CD4-positive, alpha-beta T cell treated with Interleukin-6 for 4 hours (primary cell): ENCODE results near the gene RNF17.
"Not testable (repeated sequence)": the region's sequence is repeated elsewhere in the genome, so short reads cannot be mapped to it uniquely, and the experiment has no call there.

Source experiments
- DNase-seq: peaks from one replicate; pipeline ENCODE4 v3.0.0-alpha.2; 2020; ENCODE audit warnings: mixed read lengths

Gene RNF17, protein sequence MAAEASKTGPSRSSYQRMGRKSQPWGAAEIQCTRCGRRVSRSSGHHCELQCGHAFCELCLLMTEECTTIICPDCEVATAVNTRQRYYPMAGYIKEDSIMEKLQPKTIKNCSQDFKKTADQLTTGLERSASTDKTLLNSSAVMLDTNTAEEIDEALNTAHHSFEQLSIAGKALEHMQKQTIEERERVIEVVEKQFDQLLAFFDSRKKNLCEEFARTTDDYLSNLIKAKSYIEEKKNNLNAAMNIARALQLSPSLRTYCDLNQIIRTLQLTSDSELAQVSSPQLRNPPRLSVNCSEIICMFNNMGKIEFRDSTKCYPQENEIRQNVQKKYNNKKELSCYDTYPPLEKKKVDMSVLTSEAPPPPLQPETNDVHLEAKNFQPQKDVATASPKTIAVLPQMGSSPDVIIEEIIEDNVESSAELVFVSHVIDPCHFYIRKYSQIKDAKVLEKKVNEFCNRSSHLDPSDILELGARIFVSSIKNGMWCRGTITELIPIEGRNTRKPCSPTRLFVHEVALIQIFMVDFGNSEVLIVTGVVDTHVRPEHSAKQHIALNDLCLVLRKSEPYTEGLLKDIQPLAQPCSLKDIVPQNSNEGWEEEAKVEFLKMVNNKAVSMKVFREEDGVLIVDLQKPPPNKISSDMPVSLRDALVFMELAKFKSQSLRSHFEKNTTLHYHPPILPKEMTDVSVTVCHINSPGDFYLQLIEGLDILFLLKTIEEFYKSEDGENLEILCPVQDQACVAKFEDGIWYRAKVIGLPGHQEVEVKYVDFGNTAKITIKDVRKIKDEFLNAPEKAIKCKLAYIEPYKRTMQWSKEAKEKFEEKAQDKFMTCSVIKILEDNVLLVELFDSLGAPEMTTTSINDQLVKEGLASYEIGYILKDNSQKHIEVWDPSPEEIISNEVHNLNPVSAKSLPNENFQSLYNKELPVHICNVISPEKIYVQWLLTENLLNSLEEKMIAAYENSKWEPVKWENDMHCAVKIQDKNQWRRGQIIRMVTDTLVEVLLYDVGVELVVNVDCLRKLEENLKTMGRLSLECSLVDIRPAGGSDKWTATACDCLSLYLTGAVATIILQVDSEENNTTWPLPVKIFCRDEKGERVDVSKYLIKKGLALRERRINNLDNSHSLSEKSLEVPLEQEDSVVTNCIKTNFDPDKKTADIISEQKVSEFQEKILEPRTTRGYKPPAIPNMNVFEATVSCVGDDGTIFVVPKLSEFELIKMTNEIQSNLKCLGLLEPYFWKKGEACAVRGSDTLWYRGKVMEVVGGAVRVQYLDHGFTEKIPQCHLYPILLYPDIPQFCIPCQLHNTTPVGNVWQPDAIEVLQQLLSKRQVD (N-terminal part only)

DNA sequence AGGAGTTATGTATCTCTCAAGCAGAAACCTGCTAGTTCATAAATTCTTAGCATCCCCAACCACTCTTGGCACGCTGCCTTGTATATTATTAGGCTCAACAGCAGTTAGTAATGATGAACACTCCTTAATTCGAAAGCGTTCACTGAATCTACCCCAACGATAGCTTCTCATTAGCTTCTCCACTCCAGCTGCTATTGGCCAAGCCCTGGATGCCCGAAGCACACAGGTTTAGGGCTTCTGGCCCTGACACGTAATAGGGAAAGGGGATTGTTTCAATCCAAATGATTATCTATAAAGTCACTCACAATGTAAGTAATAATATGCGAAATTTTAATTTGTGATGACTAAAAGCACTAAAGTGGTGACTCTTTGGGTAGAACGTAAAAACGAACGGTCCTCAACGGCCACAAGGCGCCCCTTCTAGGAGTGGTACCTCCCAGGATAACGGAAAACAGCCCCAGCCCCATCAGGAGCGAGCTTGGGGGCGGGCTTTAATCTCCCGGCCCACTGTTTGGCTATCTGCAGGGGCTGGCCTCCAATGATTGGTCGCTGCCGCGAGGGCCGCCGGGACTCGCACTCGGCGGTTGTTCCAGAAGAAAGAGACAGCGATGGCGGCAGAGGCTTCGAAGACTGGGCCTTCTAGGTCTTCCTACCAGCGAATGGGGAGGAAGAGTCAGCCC lies at the start of gene RNF17:
TSS of gene RNF17 (plus strand) at position 574 of the 680 bp plus-strand sequence. CDS start at position 609, 35 bp downstream.
- DNase-seq = no peak

DNA sequence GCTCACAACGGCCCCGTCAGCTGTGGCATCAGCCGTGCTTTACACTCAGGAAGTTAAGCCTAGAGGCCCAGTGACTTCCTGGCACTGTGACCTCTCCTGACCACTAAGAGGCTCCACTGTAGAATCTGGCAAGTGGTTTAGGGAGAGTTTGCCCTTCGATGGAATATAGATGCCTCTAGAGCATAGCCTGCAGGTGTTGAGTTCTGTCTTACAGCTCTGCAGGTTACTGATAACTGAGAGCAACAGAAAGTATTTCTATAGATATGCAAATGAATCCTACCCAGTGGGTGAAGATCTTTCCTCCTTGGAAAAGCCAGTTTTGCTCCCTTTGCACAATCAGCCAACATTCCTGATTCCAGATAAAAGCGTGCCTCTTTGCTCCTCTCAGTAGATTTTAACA lies 48.0 kb upstream of the RNF17 start:
- DNase-seq = no peak

DNA sequence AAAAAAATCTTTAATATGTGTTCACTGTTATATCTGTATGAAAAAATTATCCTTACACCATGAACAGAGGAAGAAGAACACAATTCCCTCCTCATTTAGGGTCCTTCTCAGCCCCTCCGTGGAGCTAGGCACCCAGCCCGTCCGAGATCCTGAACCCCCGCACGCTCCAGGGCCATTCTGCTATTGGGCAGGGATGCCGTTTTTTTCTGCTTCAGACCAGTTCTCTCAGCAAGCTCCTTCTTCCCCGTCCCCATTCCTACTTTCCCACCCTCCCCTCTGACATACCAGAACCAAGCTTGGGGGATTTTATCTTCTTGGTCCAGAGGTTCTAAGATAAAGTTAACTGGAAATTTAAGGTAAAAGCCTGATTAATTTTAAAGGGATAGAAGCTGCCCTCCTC lies 47.5 kb upstream of the RNF17 start:
- DNase-seq = no peak

DNA sequence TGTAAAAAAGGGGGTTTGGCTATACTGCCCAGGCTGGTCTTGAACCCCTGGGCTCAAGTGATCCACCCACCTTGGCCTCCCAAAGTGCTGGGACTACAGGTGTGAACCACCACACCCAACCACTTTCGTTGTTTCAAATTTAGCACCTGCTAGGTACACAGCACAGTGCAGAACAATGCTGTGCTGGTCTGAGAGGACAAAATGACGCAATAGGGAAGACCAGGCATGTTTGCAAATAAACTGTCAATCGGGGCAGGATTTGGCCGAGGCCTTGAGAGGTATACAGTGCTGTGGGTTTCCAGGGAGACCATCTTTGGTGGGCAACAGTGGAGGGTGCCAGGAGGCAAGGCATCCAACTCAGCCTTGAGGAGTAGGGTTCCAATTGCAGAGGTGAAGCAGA lies 46.8 kb upstream of the RNF17 start:
- DNase-seq = no peak

DNA sequence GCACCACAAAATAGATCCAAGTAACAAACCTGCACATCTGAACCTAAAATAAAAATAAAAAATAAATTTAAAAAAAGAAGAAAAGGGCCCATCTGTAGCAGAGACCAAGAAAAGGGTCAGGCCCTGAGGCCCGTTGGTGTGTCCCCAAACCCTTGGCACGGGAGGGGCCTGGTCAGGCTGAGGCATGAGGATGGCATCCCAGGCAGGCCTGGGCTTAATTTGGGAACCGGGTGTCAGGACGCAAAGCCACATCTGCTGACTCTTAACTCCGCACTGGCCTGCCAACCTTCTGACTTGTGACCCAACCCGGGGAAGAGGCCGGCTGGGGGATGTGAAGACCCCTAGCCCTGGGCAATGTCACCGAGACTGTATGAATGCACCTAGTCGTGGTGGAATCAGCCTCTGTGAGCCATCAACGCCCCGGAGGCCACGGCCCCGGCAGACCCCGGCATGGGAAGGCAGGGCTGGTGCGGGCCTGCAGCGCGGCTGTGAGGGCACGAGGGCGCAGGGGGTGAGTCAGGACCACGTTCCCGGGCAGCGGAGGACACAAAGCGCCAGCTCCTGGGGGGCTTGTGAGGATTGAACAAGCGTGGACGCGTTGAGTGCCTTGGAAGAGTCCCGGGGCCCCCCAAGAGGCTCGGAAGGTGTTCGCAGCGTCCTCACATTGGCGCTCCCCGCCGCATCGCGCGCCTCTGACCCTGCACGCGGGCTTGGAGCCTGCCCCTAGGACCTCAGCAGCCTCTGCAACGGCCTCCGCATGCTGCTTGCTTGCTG lies 45.6 kb upstream of the RNF17 start:
- no peak for DNase-seq

DNA sequence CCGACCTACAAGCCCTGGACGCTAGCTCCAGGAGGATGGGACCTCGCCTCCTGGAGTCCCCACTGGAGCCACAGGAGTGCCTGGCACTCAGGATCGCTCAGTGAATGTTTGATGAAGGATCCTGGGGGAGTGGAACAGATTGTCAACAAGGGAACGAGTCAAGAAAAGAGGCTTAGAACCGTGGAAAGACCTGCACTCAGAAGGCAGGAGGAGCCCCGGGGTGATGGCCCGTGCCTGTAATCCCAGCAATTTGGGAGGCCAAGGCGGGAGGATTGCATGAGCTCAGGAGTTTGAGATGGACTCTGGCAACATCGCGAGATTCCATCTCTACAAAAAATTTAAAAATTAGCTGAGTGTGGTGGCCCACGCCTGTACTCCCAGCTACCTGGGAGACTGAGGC lies 44.8 kb upstream of the RNF17 start:
- no peak for DNase-seq

DNA sequence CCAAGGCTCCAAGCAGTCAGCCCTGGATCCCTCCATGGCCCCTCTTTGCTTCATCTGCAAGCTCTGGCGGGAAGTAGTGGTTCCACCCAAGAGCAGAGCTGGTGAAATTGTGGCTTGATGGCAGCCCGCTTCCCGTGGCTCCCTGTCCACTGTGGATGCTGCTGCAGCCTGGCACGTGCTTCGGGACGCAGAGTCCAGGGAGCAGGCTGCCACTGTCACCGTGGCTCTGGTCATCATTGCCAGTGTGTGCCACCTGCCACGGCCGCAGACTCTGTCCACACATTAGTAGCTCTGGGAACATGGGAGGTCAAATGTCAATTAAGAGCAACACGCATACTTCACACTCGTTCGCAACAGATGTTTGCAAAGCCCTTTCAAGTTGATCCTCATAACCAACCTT lies 40.8 kb upstream of the RNF17 start:
- no peak for DNase-seq

DNA sequence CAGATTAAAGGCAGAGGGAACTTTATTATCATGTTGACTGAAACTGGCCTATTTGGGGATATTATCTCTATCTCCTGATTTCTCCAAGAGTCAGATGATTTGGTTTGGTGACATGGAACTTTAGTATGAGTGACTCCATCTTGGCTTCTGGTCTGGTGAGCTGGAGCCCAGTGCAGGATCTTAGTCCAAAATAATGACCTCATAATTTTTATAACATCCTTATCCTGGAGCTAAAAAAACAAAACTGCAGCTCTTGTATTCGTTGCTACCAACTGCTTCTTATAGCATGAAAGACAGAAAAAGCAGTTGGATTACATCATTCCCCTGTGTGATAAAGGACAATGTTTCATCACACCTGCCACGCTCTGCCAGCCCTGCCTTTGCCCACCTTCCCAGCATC lies 39.3 kb upstream of the RNF17 start:
- DNase-seq = no peak

DNA sequence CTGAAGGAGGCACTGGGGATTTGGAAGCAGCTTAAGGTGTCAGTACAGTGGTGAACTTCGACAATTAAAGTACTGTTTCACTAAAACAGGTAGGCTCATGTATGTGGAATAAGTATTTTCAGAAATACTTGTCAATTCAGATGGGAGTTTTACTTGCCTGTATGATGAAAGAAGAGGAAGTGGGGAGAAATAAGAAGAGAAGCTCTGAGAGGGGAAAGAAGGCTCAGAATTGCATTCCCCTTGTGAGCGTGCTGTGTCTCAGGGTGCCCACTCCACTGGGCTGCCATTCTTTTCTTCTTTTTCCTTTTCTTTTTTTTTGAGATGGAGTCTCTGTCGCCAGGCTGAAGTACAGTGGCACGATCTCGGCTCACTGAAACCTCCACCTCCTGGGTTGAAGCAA lies 38.6 kb upstream of the RNF17 start:
- no peak for DNase-seq

DNA sequence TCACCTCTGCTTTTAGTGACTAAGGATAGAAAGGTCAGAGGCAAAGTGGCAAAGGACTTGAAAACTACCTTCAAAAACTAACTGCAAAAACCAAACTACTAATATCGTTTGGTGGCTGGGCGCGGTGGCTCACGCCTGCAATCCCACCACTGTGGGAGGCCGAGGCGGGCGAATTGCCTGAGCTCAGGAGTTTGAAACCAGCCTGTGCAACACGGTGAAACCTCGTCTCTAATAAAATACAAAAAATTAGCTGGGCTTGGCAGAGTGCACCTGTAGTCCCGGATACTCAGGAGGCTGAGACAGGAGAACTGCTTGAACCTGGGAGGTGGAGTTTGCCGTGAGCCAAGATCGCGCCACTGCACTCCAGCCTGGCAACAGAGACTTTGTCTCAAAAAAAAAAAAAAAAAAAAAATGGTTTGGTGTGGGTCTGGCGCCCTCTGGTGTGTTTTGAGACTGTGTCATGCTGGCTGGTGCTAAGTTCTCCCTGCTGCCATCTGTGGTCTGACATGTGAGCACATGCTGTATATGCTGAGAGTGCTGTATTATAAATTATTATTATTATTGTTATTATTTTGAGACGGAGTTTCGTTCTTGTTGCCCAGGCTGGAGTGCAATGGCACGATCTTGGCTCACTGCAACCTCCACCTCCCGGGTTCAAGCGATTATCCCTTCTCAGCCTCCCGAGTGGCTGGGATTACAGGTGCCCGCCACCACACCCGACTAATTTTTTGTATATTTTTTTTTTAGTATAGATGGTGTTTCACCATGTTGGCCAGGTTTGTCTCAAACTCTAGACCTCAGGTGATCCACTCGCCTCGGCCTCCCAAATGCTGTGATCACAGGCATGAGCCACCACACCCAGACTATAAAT lies 36.0 kb upstream of the RNF17 start:
- DNase-seq = peak; percentile 79

DNA sequence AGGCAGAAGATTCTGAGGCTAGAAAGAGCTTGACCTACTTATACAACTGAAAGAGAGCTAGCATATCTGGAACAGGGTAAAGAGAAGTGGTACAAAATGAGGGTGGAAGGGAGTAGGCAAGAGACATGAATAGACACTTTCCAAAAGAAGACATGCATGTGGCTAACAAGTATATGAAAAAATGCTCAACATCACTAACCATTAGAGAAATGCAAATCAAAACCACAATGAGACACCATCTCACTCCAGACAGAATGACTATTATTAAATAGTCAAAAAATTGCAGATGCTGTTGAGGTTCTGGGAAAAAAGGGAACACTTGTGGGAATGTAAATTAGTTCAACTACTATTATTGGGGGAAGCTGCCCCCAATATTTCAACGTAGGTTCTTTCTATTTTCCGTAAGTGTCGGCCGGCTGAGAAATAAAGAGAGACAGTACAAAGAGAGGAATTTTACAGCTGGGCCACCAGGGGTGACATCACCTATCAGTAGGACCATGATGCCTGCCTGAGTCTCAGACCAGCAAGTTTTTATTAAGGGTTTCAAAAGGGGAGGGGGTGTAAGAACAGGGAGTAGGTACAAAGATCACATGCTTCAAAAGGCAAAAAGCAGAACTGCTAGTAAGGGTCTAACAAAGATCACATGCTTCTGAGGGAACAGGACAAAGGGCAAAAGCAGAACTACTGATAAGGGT lies 32.9 kb upstream of the RNF17 start:
- DNase-seq = not testable (repeated sequence)

DNA sequence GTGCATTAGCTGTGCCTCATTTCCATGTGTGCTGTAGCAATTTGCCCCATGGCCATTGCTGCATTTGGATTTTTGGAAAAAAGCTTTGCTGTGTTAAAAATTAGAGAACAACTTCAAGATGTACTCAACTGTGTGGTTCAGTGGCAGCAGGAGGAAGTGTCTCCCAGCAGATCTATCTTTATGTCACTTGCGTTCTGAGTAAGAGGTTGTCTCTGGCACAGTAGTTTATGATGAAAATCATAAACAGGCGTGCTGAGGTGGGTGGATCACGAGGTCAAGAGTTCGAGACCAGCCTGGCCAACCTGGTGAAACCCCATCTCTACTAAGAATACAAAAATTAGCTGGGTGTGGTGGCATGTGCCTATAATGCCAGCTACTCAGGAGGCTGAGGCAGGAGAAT lies 29.0 kb upstream of the RNF17 start:
- no peak for DNase-seq

DNA sequence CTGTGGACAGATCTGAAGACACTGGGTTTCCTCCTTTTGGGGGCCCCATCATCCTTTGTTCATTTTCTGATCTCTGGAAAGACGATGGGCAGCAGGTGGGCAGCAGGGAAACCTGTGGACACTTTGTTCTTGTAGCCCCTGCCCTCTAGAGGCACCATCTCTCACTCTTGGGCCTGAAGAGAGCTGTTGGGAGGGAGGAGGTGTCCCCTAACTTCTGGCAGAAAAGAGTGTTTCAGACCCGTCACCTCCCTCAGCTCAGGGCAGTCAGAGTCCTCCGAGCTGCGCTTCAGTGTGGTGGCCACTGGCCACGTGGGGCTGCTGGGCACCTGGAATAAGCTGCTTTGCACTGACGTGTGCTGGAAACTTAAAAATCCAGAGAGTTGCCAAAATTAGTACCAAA lies 26.9 kb upstream of the RNF17 start:
- no peak for DNase-seq

DNA sequence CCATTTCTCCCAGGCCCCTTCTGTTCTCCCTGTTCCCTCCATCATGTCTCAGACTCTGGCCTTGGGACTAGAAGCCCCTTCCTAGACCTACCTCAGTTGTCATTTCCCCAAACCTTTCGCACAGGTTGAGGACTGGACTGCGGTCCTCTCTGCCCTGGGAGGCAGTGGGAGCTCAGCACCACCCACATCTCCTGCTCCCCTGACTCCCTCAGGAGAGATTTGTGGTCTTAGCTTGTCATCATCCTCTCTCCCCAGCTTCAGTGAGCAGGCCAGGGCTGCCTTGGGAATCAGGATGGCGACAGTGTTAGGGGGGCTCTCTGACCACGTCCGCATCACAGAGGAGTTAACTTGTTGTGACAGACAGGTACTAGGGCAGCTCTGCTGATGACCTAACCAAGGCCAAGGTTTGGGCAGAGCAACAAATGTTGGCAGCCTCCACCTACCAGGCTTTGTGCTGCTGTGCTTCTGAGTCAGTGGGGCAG lies 25.6 kb upstream of the RNF17 start:
- no peak for DNase-seq

DNA sequence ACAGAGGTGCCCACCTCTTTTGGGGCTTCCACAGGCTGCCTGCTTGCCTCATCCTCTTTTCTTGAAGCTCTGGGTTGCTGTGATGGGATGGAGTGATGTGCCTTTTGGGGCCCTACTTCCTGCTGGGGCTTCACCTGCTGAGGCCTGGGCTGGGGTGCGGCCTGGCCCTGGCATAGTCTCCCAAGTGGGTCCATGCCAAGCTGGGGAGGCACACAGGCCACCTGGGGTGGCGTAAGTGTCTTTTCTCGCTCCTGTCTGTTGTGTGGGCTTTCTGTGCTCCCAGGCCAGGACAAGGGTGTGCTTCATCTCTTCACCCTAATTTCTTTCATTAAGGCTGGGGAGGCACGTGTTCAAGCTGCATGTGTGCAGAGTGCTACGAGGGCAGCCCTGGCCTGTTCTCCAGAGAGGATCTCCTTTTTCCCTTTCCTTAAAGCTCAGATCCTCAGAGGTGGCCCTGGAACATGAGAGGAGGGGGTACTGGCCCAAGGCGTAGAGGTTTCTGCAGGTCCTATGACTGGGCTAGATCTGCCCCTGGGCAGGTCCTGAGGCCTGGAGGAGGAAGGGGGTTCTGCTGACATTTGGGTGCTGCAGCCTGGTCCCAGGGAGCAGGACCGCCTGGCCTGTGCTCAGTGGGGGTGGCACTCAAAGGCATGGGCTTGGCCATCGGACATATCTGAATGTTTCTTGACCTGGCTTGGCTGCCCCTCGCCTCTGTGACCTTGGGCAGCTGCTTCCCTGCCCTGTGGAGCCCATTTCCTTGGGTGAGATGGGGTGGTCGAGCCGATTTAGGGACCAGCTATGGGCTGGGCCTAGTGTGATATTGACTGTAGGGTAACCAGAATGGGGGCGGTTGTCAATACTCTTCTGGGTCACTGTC lies 23.7 kb upstream of the RNF17 start:
- no peak for DNase-seq

DNA sequence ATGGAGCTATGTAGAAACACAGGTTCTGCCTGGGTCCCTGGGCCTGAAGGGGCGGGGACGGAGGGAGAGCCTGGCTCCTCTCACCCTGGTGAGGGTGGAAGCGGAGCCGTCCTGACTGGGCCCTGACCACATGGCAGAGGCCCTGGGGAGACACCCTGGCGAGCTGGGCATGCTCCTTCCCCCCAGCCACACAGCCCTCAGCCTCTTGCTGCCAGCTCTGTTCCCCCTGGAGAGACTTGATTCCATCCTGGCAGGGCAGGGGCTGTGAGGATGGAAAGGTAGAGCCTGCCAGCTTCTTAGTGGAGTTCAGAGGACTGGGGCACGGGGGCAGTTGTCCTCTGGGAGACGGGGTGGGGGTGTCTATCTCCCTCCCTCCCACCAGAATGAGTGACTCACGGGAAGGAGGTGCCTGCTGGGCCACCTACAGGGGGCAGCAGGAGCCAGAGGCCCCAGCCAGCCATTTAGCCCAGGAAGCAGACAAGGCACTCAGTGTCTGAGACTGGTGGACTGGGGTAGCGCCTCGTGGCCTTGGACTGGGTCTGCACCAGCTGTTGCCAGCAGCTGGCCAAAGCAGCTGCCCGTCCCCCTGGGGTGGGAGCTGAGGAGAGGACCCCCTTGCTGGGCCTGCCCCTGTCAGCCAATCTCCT lies 22.8 kb upstream of the RNF17 start:
- no peak for DNase-seq

DNA sequence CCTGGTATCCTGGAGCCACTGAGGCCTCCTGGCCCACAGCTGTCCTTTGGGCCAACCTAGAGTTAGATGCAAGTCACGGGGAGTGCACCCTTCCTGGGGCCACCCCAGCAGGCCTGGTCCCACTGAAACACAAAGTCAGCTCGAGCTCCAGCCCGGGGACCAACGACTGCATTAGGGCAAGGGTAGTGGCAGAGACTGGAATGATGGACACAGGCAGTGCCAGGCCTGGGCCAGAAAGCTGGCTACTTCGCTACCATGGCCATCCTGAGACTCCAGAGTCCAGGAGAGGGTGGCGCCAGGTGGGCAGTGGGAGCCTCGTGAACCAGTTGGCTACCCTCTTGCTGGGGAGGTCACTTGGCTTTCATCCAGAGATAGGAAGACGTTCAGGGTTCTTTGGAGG lies 22.2 kb upstream of the RNF17 start:
- no peak for DNase-seq

DNA sequence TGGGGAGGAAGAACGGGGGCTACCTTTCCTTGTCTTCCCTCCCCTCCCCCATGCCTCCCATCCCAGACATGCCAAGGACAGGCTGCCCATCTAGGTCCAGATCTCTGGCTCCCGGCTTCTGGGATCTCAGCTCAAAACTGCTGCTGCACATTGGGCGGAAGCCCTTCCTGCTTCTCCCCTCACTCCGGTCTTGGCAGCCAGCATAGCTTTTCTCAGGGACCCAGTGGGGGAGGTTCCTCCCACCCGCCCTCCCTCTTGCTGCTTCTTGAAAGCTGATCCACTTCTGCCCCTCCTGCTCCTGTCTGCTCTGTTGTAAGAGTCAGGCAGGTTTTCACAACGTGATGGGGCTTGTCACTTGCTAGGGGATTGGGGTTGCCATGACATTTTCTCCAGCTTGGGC lies 21.7 kb upstream of the RNF17 start:
- no peak for DNase-seq
